CD4-positive, alpha-beta memory T cell (primary cell): ENCODE measurements around the gene SPAG9. TPM values are rescaled to one million over a fixed set of nuclear protein-coding genes. Genes with fewer than 3 reads are reported as not detected.

Experiments
- CTCF ChIA-PET: fragments of 350-600 bp; sonication (Branson Sonifier 250); formaldehyde crosslinking; loops from one replicate; lab custom pipeline; 2021; ENCODE audit warnings: inconsistent platforms; ENCODE audit not compliant: partially characterized antibody; lab: Charles Lee
- POLR2A ChIA-PET: fragments of 350-600 bp; sonication (Branson Sonifier 250); formaldehyde crosslinking; loops from one replicate; lab custom pipeline; 2021; ENCODE audit not compliant: partially characterized antibody; lab: Charles Lee
- DNase-seq, 5 donors: peaks; one replicate each; pipeline versions ENCODE4 v3.0.0 to v3.0.0-alpha.2; 2020 to 2022; ENCODE audit warnings: mixed read lengths in 1 of 5
- H3K27ac ChIP-seq: one replicate; pipeline ENCODE4 v1.7.0; 2013; ENCODE audit warnings: low read depth, low read length
- H3K27me3 ChIP-seq: 2 replicates; pipeline ENCODE4 v1.7.0; 2013; ENCODE audit warnings: mild to moderate bottlenecking, low read length, moderate library complexity; ENCODE audit not compliant: insufficient read depth
- H3K36me3 ChIP-seq: 2 replicates; pipeline ENCODE4 v1.7.0; 2013; ENCODE audit warnings: mild to moderate bottlenecking, low read length, moderate library complexity; ENCODE audit not compliant: insufficient read depth
- H3K4me1 ChIP-seq: 2 replicates; pipeline ENCODE4 v1.7.0; 2013; ENCODE audit warnings: mild to moderate bottlenecking, low read length, moderate library complexity; ENCODE audit not compliant: insufficient read depth
- H3K4me3 ChIP-seq, 2 donors: one replicate each; pipeline ENCODE4 v1.7.0; 2013; ENCODE audit warnings: low read length in 2 of 2, mild to moderate bottlenecking in 1 of 2
- H3K9me3 ChIP-seq, 2 donors: one replicate each; pipeline ENCODE4 v1.7.0; 2013; ENCODE audit warnings: low read length in 2 of 2, control low read depth in 1 of 2; ENCODE audit not compliant: control insufficient read depth in 1 of 2
- H3K27ac Mint-ChIP-seq, 7 donors: one replicate each; pipeline ENCODE4 v1.8.0; 2020 to 2021; ENCODE audit warnings: mixed read lengths in 7 of 7, mild to moderate bottlenecking in 6 of 7, inconsistent platforms in 3 of 7, moderate library complexity in 3 of 7
- H3K27me3 Mint-ChIP-seq, 2 donors: one replicate each; pipeline ENCODE4 v1.8.0; 2020 to 2021; ENCODE audit warnings: mixed read lengths in 2 of 2
- H3K36me3 Mint-ChIP-seq, 2 donors: one replicate each; pipeline ENCODE4 v1.8.0; 2020 to 2021; ENCODE audit warnings: mixed read lengths in 2 of 2, inconsistent platforms in 1 of 2, mild to moderate bottlenecking in 1 of 2
- H3K4me1 Mint-ChIP-seq, 4 donors: one replicate each; pipeline ENCODE4 v1.8.0; 2020 to 2021; ENCODE audit warnings: mixed read lengths in 4 of 4, mild to moderate bottlenecking in 1 of 4
- H3K4me3 Mint-ChIP-seq, 8 donors: one replicate each; pipeline ENCODE4 v1.8.0; 2020 to 2021; ENCODE audit warnings: mixed read lengths in 8 of 8, mild to moderate bottlenecking in 7 of 8, moderate library complexity in 6 of 8, inconsistent platforms in 3 of 8
- H3K9me3 Mint-ChIP-seq, 8 donors: one replicate each; pipeline ENCODE4 v1.8.0; 2020 to 2021; ENCODE audit warnings: mixed read lengths in 8 of 8, mild to moderate bottlenecking in 5 of 8, inconsistent platforms in 3 of 8, moderate library complexity in 1 of 8
- intact Hi-C: fragments of 100-400 bp; cut with micrococcal nuclease; formaldehyde crosslinking; loops from one replicate; pipeline ENCODE4 v1.15.1; 2023
- polyA plus RNA-seq, 2 donors: library from polyadenylated mRNA; unstranded; fragments of 300-500 nt; fragmentation: Illumina TruSeq; gene quantifications; one replicate each; pipeline ENCODE4 v1.2.3, GENCODE V29; 2021
- total RNA-seq, 2 experiments: library from RNA; stranded (reverse); gene quantifications; one replicate each; pipeline ENCODE4 v1.2.3, GENCODE V29; 2021

Gene SPAG9
- total and polyA plus RNA-seq, 4 experiments from 2014 or later, result 3.2 to 62.3 (median 36.0) TPM

- H3K27ac Mint-ChIP-seq, result peak overlapping the region in 1 of 7 donors; percentile 48
- POLR2A ChIA-PET, result no interaction called here
Observed at GRCh38 chr17:51045621-51046020, 75.0 kb downstream of the SPAG9 start.

GRCh38 chr17:51044976-51045375 lies 75.7 kb downstream of the SPAG9 start:
- ChIA-PET POLR2A (no interaction called here), CTCF (interaction anchor here (0.8 kb wide), 1 partner anchor 12 kb away, joined by 3 read pairs; no protein-coding TSS in a partner anchor)
- no peak overlapping the region for H3K27ac ChIP-seq
- H3K36me3 ChIP-seq, result no peaks in the 10 kb centered on the region
- H3K36me3 Mint-ChIP-seq, result peaks cover 5 to 9% of the 10 kb centered on the region in 2 donors
- H3K4me1 Mint-ChIP-seq, result peaks cover 0 to 9% (median 5%) of the 10 kb centered on the region in 4 donors
- no peak overlapping the region for H3K4me3 ChIP-seq
- no peaks in the 10 kb centered on the region for H3K9me3 Mint-ChIP-seq
- no peak for DNase-seq
- H3K27ac Mint-ChIP-seq, result no peak overlapping the region
- no peaks in the 10 kb centered on the region for H3K27me3 Mint-ChIP-seq
- intact Hi-C loops, result no loop called here
- H3K4me3 Mint-ChIP-seq, result no peak overlapping the region
- peaks cover 14% of the 10 kb centered on the region for H3K4me1 ChIP-seq
- H3K9me3 ChIP-seq, result no peaks in the 10 kb centered on the region
- no peaks in the 10 kb centered on the region for H3K27me3 ChIP-seq

More at GRCh38 chr17:51045621-51046020, 75.0 kb downstream of the SPAG9 start:
- H3K4me3 ChIP-seq, result no peak overlapping the region
- Mint-ChIP-seq H3K9me3 (no peaks in the 10 kb centered on the region), H3K27me3 (no peaks in the 10 kb centered on the region), H3K4me3 (no peak overlapping the region), H3K36me3 (peaks cover 0 to 5% of the 10 kb centered on the region in 2 donors), H3K4me1 (peaks cover 0 to 9% (median 5%) of the 10 kb centered on the region in 4 donors)
- H3K27ac ChIP-seq, result no peak overlapping the region
- DNase-seq, result no peak
- no peaks in the 10 kb centered on the region for H3K9me3 ChIP-seq
- CTCF ChIA-PET, result interaction anchor here (1.3 to 1.8 kb wide), 5 partner anchors 11 to 45 kb away, joined by 4 to 7 read pairs (median 5); no protein-coding TSS in a partner anchor
- no peaks in the 10 kb centered on the region for H3K27me3 ChIP-seq
- peaks cover 14% of the 10 kb centered on the region for H3K4me1 ChIP-seq
- intact Hi-C loops, result no loop called here
- no peaks in the 10 kb centered on the region for H3K36me3 ChIP-seq

- Mint-ChIP-seq H3K9me3 (no peaks in the 10 kb centered on the region), H3K36me3 (peaks cover 26 to 29% of the 10 kb centered on the region in 2 donors), H3K27ac (peak overlapping the region in 5 of 7 donors; percentile 4 to 68 (median 43)), H3K27me3 (no peaks in the 10 kb centered on the region), H3K4me1 (peaks cover 10 to 25% (median 12%) of the 10 kb centered on the region in 4 donors), H3K4me3 (no peak overlapping the region)
- H3K9me3 ChIP-seq, result no peaks in the 10 kb centered on the region
- intact Hi-C loops, result no loop called here
- no peak for DNase-seq
- no peaks in the 10 kb centered on the region for H3K27me3 ChIP-seq
- peaks cover 11% of the 10 kb centered on the region for H3K36me3 ChIP-seq
- no peak overlapping the region for H3K4me3 ChIP-seq
- no peak overlapping the region for H3K27ac ChIP-seq
- ChIA-PET POLR2A (no interaction called here), CTCF (no interaction called here)
- H3K4me1 ChIP-seq, result peaks cover under 1% of the 10 kb centered on the region
Observed at GRCh38 chr17:51036084-51036483, 84.6 kb downstream of the SPAG9 start.

DNA sequence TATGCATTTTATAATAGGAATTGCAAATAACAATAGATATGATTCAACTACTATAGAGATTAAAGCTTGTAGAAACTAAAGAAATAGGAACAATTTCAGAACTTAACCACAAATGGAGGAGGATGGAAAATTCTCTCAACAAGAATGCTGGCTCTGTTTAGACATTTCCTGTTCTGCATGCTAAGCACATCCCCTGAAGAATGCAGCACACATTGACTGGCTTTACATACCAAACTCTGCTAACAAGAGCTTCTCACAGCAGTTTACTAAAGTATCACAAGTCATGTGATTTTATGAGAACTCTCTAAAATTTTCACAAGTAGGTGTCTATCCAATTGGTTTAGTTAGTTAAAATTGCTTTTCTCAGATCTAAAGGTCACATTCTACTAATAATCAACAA lies 85.2 kb downstream of the SPAG9 start:
- H3K27ac ChIP-seq, result no peak overlapping the region
- H3K9me3 Mint-ChIP-seq, result peaks cover 0 to 2% (median 0%) of the 10 kb centered on the region in 8 donors
- no peak overlapping the region for H3K4me3 Mint-ChIP-seq
- H3K9me3 ChIP-seq, result no peaks in the 10 kb centered on the region
- no peak for DNase-seq
- ChIA-PET POLR2A (no interaction called here), CTCF (interaction anchor here (1.5 kb wide), 1 partner anchor 35 kb away, joined by 4 read pairs; no protein-coding TSS in a partner anchor)
- intact Hi-C loops, result no loop called here
- H3K27ac Mint-ChIP-seq, result peak overlapping the region in 1 of 7 donors; percentile 1
- peaks cover 7% of the 10 kb centered on the region for H3K4me1 ChIP-seq
- no peaks in the 10 kb centered on the region for H3K27me3 ChIP-seq
- peaks cover 14 to 31% (median 15%) of the 10 kb centered on the region in 4 donors for H3K4me1 Mint-ChIP-seq
- no peak overlapping the region for H3K4me3 ChIP-seq
- no peaks in the 10 kb centered on the region for H3K27me3 Mint-ChIP-seq
- H3K36me3 ChIP-seq, result peaks cover 11% of the 10 kb centered on the region
- H3K36me3 Mint-ChIP-seq, result peaks cover 27 to 28% of the 10 kb centered on the region in 2 donors

DNA sequence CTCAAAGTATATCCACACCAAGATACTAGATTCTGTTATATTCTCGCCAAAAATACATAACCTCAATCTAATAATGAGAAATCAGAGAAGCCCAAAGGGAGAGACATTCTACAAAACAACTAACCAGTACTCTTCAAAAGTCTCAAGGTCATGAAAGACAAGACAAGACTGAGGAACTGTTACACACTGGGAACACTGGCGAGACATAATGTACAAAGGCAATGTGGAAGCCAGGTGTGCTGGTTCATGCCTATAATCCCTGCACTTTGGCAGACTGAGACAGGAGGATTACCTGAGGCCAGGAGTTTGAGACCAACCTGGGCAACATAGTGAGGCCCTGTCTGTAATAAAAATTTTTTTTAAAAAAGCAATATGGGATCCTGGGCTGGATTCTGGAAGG lies 85.9 kb downstream of the SPAG9 start:
- ChIA-PET CTCF (interaction anchor here (1.5 kb wide), 1 partner anchor 34 kb away, joined by 4 read pairs; no protein-coding TSS in a partner anchor), POLR2A (no interaction called here)
- no peaks in the 10 kb centered on the region for H3K9me3 ChIP-seq
- no peak overlapping the region for H3K4me3 ChIP-seq
- peak overlapping the region in 2 of 7 donors; percentile 0 to 20 for H3K27ac Mint-ChIP-seq
- H3K27ac ChIP-seq, result no peak overlapping the region
- H3K4me3 Mint-ChIP-seq, result no peak overlapping the region
- peaks cover 11% of the 10 kb centered on the region for H3K36me3 ChIP-seq
- DNase-seq, result no peak
- H3K36me3 Mint-ChIP-seq, result peaks cover 24 to 27% of the 10 kb centered on the region in 2 donors
- H3K27me3 Mint-ChIP-seq, result no peaks in the 10 kb centered on the region
- peaks cover 17 to 37% (median 21%) of the 10 kb centered on the region in 4 donors for H3K4me1 Mint-ChIP-seq
- H3K9me3 Mint-ChIP-seq, result peaks cover 0 to 4% (median 0%) of the 10 kb centered on the region in 8 donors
- intact Hi-C loops, result no loop called here
- peaks cover 13% of the 10 kb centered on the region for H3K4me1 ChIP-seq
- H3K27me3 ChIP-seq, result no peaks in the 10 kb centered on the region

DNA sequence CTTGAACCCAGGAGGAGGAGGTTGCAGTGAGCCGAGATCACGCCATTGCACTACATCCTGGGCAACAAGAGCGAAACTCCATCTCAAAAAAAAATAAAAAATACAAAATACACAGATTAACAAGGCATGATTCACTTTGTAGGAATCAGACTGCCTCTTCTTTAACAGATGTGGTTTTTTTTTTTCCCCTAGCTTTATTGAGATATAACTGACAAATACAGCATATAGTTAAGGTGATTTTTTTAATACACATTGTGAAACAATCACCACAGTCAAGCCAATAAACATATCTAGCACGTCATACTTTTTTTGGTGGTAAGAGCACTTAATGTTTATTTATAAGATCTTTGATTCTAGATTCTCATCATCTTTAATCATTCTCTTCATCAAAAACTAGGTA lies 87.8 kb downstream of the SPAG9 start:
- no peaks in the 10 kb centered on the region for H3K36me3 ChIP-seq
- H3K9me3 ChIP-seq, result no peaks in the 10 kb centered on the region
- peaks cover 26 to 48% (median 33%) of the 10 kb centered on the region in 4 donors for H3K4me1 Mint-ChIP-seq
- H3K27me3 Mint-ChIP-seq, result no peaks in the 10 kb centered on the region
- H3K4me3 Mint-ChIP-seq, result no peak overlapping the region
- H3K27me3 ChIP-seq, result no peaks in the 10 kb centered on the region
- ChIA-PET POLR2A (no interaction called here), CTCF (interaction anchor here (0.7 to 2.1 kb wide), 2 partner anchors 13 to 33 kb away, joined by 3 to 7 read pairs; no protein-coding TSS in a partner anchor)
- no peak overlapping the region for H3K4me3 ChIP-seq
- peak overlapping the region in 2 of 7 donors; percentile 24 to 42 for H3K27ac Mint-ChIP-seq
- H3K4me1 ChIP-seq, result peaks cover 27% of the 10 kb centered on the region
- no peak for DNase-seq
- peaks cover 0 to 4% (median 0%) of the 10 kb centered on the region in 8 donors for H3K9me3 Mint-ChIP-seq
- H3K27ac ChIP-seq, result no peak overlapping the region
- intact Hi-C loops, result no loop called here
- H3K36me3 Mint-ChIP-seq, result peaks cover 14 to 21% of the 10 kb centered on the region in 2 donors

GRCh38 chr17:51029568-51030463 lies 90.9 kb downstream of the SPAG9 start:
- H3K27ac Mint-ChIP-seq, result peak overlapping the region; percentile 85 to 98 (median 97)
- H3K4me3 ChIP-seq, result peak overlapping the region in 1 of 2 donors; percentile 22
- peak in 4 of 5 donors; percentile 55 to 68 (median 61) for DNase-seq

More at GRCh38 chr17:51029568-51030463, 90.9 kb downstream of the SPAG9 start:
- peaks cover 15 to 23% of the 10 kb centered on the region in 2 donors for H3K36me3 Mint-ChIP-seq
- intact Hi-C loops, result no loop called here
- H3K27me3 Mint-ChIP-seq, result no peaks in the 10 kb centered on the region
- peaks cover 15 to 32% (median 21%) of the 10 kb centered on the region in 4 donors for H3K4me1 Mint-ChIP-seq
- H3K36me3 ChIP-seq, result no peaks in the 10 kb centered on the region
- H3K4me1 ChIP-seq, result peaks cover 27% of the 10 kb centered on the region
- peaks cover 0 to 4% (median 0%) of the 10 kb centered on the region in 8 donors for H3K9me3 Mint-ChIP-seq
- ChIA-PET POLR2A (interaction anchor here (1.1 to 2.1 kb wide), 6 partner anchors 12 to 164 kb away, joined by 3 to 17 read pairs (median 6); partner anchors contain the start of genes NME1, SPAG9 and TOB1), CTCF (interaction anchor here (0.9 to 1.7 kb wide), 3 partner anchors 16 to 90 kb away, joined by 3 to 4 read pairs (median 4); partner anchors contain the start of gene SPAG9)
- peak overlapping the region; percentile 69 to 89 (median 82) for H3K4me3 Mint-ChIP-seq
- H3K27ac ChIP-seq, result peak overlapping the region; percentile 57
- no peaks in the 10 kb centered on the region for H3K9me3 ChIP-seq
- no peaks in the 10 kb centered on the region for H3K27me3 ChIP-seq
